ENCODE measurements around the gene MUC20.
"Not testable (repeated sequence)": the region's sequence is repeated elsewhere in the genome, so short reads cannot be mapped to it uniquely, and the experiment has no call there.

MUC20 gene

DNA sequence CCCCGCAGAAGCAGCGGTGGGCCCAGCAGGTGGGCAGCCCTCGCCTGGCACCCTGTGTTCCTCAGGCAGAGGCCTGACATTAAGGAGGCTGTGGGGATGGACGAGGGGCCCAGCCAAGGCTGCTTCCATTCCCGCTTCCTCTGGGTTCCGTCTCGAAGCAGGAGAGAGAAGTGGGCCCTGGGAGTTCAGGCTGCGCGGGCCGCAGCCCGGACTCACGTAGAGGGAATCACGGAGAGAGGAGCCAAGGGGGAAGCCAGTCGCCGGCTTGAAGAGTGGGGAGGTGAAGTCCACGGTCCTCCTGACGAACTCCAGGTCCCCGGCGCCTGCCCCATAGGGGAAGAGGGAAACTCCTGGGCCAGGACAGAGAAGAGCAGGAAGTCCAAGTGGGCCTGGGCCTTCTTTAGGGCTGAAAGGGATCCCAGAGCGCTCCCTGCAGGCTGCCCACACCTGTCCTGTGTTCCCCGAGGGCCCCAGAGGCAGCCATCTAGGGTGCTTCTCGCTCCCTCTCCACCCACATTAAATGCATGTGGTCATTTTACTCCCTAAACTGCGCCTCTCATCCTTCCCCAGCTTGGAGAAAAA lies 53.3 kb downstream of the MUC20 start:
- DNase-seq: no peak

DNA sequence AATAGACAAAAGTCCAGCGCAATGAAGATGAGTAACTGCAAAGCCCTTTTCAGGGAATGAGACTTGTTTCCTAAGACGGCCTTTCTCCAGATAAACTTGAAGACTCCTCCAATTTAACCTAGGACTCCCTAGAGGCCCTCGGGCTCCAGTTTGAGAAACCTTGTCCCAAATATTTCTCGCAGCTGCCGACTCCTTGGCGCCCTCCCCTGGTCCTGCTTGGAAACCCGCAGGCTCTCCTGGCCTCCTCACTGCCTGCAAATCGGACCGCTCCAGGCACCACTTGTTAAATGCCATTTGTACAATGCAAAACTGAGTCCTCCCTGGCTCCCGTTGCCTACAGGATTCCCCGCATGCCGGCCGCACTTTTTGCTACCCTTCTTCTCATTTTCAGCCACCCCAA lies 54.1 kb downstream of the MUC20 start:
- DNase-seq: no peak

DNA sequence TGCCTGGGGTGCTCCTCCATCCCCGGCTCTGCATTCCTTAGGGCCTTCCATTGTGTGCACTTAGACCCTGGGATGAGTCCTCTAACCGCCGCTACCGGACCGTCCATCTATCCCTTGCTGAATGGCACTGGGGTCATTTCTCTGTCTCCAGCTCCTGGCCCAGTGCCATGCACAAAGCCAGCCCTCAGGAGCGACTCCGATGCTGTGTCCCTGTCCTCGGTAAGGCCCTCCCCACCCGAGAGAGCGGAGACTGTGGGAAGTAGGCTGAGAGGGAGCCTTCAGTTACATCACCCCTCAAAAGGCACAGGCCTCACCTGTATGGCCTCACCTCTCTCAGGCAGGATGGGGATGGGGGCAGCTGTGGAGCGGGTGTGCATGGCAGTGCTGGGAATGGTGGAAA lies 57.2 kb downstream of the MUC20 start:
- DNase-seq: no peak

- DNase-seq: not testable (repeated sequence)
Observed at GRCh38 chr3:195781236-195781635, 60.5 kb downstream of the MUC20 start.
